GM13976 (cell line): Measurements from ENCODE around the gene EXOC1L.

Source experiments
- DNase-seq: peaks from one replicate; pipeline ENCODE4 v3.0.0; 2012; ENCODE audit warnings: low spot score
- in situ Hi-C: fragments of 300-500 bp; cut with MboI; formaldehyde crosslinking; loops from one replicate; pipeline ENCODE4 v1.12.0; 2022; ENCODE audit warnings: low sequenced_read_pairs, mixed read lengths, inconsistent platforms; ENCODE audit not compliant: unreplicated experiment
- TF ChIP-seq, protein P1 (sequence below): IDR thresholded peaks from 2 replicates; pipeline ENCODE4 v1.5.1; 2012; ENCODE audit warnings: borderline replicate concordance, mild to moderate bottlenecking; ENCODE audit not compliant: insufficient read depth; ENCODE audit errors: extremely low read depth, missing control alignments, control extremely low read depth

EXOC1L gene

GRCh38 chr4:55849724-55850123, 30.1 kb downstream of the EXOC1L start:
- TF ChIP-seq, protein P1, sequence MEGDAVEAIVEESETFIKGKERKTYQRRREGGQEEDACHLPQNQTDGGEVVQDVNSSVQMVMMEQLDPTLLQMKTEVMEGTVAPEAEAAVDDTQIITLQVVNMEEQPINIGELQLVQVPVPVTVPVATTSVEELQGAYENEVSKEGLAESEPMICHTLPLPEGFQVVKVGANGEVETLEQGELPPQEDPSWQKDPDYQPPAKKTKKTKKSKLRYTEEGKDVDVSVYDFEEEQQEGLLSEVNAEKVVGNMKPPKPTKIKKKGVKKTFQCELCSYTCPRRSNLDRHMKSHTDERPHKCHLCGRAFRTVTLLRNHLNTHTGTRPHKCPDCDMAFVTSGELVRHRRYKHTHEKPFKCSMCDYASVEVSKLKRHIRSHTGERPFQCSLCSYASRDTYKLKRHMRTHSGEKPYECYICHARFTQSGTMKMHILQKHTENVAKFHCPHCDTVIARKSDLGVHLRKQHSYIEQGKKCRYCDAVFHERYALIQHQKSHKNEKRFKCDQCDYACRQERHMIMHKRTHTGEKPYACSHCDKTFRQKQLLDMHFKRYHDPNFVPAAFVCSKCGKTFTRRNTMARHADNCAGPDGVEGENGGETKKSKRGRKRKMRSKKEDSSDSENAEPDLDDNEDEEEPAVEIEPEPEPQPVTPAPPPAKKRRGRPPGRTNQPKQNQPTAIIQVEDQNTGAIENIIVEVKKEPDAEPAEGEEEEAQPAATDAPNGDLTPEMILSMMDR: no peak
- DNase-seq: no peak
- in situ Hi-C loops: no loop called here

GRCh38 chr4:55851885-55852284, 32.3 kb downstream of the EXOC1L start:
- TF ChIP-seq, protein P1: no peak
- DNase-seq: no peak
- in situ Hi-C loops: no loop called here

GRCh38 chr4:55853484-55854046, 34.0 kb downstream of the EXOC1L start, which contains the start of gene EXOC1:
TSS of gene EXOC1 (plus strand) at chr4:55853648. CDS start at chr4:55858324, 4,676 bp downstream.
- DNase-seq: peak; percentile 95
- TF ChIP-seq, protein P1: no peak
- in situ Hi-C loops: no loop called here

DNA sequence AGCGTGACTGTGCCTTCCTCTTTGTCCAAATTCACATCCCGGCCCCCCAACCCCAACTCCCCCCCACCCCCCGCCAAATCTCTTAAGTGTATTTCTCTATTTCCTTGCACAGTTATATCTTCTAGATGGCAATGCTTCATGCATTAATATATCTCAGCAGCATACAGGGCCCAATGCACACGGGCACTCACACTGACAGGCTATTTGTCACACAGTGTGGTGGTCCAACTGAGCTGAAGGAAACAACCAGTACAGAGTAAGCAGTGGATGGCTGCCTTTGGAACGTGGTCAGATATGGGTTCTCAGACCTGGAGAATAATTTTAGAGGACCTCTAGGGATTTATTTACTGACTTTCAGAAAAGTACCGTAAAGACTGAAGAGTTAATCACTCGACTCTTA, 34.5 kb downstream of the EXOC1L start:
- no peak for DNase-seq
- in situ Hi-C loops: no loop called here
- TF ChIP-seq, protein P1: no peak

DNA sequence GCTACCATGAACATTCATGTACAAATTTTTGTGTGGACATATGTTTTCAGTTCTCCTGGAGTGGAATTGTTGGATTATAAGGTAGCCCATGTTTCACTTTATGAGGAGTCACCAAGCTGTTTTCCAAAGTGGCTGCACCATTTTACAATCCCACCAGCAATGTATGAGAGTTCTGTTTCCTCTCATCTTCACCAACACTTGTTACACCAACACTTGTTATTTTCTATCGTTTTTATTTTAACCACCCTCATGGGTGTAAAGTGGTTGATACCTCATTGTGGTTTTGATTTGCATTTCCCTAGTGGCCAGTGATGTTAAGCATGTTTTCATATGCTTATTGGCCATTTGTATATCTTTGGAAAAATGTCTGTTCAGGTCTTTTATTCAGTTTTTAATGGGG, 38.0 kb downstream of the EXOC1L start:
- TF ChIP-seq, protein P1: no peak
- in situ Hi-C loops: no loop called here
- DNase-seq: no peak

- TF ChIP-seq, protein P1: no peak
- no peak for DNase-seq
- in situ Hi-C loops: no loop called here
These were observed 40.1 kb downstream of the EXOC1L start for GRCh38 chr4:55859711-55860110.
